G401.6 (cell line): ENCODE measurements around the gene CSNK2A2.

Experiments used
- FAIRE-seq: peaks from 2 replicates; lab custom pipeline; 2012; peaks lifted over from hg19 to GRCh38; lab: Jason Lieb, UNC

CSNK2A2 gene

GRCh38 chr16:58109881-58110280 is 88.0 kb downstream of the CSNK2A2 start:
- FAIRE-seq, result no peak

GRCh38 chr16:58109330-58109729 is 88.6 kb downstream of the CSNK2A2 start:
- FAIRE-seq, result no peak
